NT2/D1 (cell line): Measurements from ENCODE around the gene HBA2.

Source experiments
- DNase-seq: peaks from one replicate; pipeline ENCODE4 v3.0.0-alpha.2; 2011; ENCODE audit warnings: low read depth, low spot score
- H3K27me3 ChIP-seq: 2 replicates; pipeline ENCODE4 v1.6.0; 2011; ENCODE audit warnings: mild to moderate bottlenecking; ENCODE audit not compliant: insufficient read length, insufficient read depth
- H3K36me3 ChIP-seq: 2 replicates; pipeline ENCODE4 v1.6.1; 2011; ENCODE audit warnings: mild to moderate bottlenecking, low read length, mixed read lengths; ENCODE audit not compliant: insufficient read depth, insufficient read length
- H3K4me1 ChIP-seq: 2 replicates; pipeline ENCODE4 v1.5.1; 2011; ENCODE audit not compliant: insufficient read depth, insufficient read length
- H3K4me3 ChIP-seq: 2 replicates; pipeline ENCODE4 v1.5.1; 2011; ENCODE audit warnings: low read depth; ENCODE audit not compliant: insufficient read length
- H3K9ac ChIP-seq: 2 replicates; pipeline ENCODE4 v1.6.0; 2011; ENCODE audit warnings: low read depth; ENCODE audit not compliant: insufficient read length
- H3K9me3 ChIP-seq: 2 replicates; pipeline ENCODE4 v1.5.1; 2011; ENCODE audit warnings: mild to moderate bottlenecking, low read length; ENCODE audit not compliant: insufficient read depth
- SUZ12 ChIP-seq: IDR thresholded peaks from 2 replicates; pipeline ENCODE4 v1.6.1; 2011; ENCODE audit not compliant: insufficient read length, insufficient read depth; ENCODE audit errors: extremely low read depth
- YY1 ChIP-seq: IDR thresholded peaks from 2 replicates; pipeline ENCODE4 v1.6.1; 2011; ENCODE audit not compliant: insufficient read length, insufficient read depth
- ZNF274 ChIP-seq: IDR thresholded peaks from 2 replicates; pipeline ENCODE4 v1.6.1; 2011; ENCODE audit warnings: mild to moderate bottlenecking, low read depth, low read length

HBA2 gene

GRCh38 chr16:179211-180092 is 6.8 kb downstream of the HBA2 start:
- no peaks in the 10 kb centered on the region for H3K9me3 ChIP-seq
- peaks cover 50% of the 10 kb centered on the region for H3K27me3 ChIP-seq
- TF ChIP-seq SUZ12: no peak
- no peak for TF ChIP-seq ZNF274
- no peak for TF ChIP-seq YY1
- H3K4me1 ChIP-seq: peaks cover 10% of the 10 kb centered on the region
- H3K4me3 ChIP-seq: no peak overlapping the region
- DNase-seq: no peak
- H3K9ac ChIP-seq: no peak overlapping the region
- peaks cover 16% of the 10 kb centered on the region for H3K36me3 ChIP-seq

- peaks cover 42% of the 10 kb centered on the region for H3K27me3 ChIP-seq
- H3K36me3 ChIP-seq: peaks cover 24% of the 10 kb centered on the region
- no peaks in the 10 kb centered on the region for H3K9me3 ChIP-seq
- peak within 1 kb of the TSS; percentile 72 for H3K4me3 ChIP-seq
- no peak for DNase-seq
- TF ChIP-seq ZNF274: no peak
- peak; percentile 64 for TF ChIP-seq SUZ12
- peak within 1 kb of the TSS; percentile 83 for H3K9ac ChIP-seq
- H3K4me1 ChIP-seq: peaks cover 8% of the 10 kb centered on the region
These were observed 7.5 kb downstream of the HBA2 start, which contains the start of gene HBQ1 for GRCh38 chr16:180101-180675. TSS of gene HBQ1 (plus strand) at chr16:180459. CDS start at chr16:180487, 28 bp downstream.

GRCh38 chr16:180681-181564 is 8.2 kb downstream of the HBA2 start:
- Histone ChIP-seq H3K4me1 (peaks cover 6% of the 10 kb centered on the region), H3K27me3 (peaks cover 36% of the 10 kb centered on the region), H3K9ac (peak overlapping the region; percentile 83), H3K9me3 (no peaks in the 10 kb centered on the region), H3K4me3 (peak overlapping the region; percentile 72), H3K36me3 (peaks cover 30% of the 10 kb centered on the region)
- no peak for TF ChIP-seq SUZ12
- no peak for TF ChIP-seq ZNF274
- no peak for TF ChIP-seq YY1
- peak; percentile 81 for DNase-seq

- peak overlapping the region; percentile 1 for H3K9ac ChIP-seq
- no peak for DNase-seq
- H3K4me1 ChIP-seq: peaks cover 6% of the 10 kb centered on the region
- no peaks in the 10 kb centered on the region for H3K9me3 ChIP-seq
- no peak overlapping the region for H3K4me3 ChIP-seq
- peaks cover 34% of the 10 kb centered on the region for H3K27me3 ChIP-seq
- no peak for TF ChIP-seq ZNF274
- no peak for TF ChIP-seq YY1
- TF ChIP-seq SUZ12: no peak
- peaks cover 30% of the 10 kb centered on the region for H3K36me3 ChIP-seq
These were observed 8.9 kb downstream of the HBA2 start for GRCh38 chr16:181565-182021.

- peaks cover 40% of the 10 kb centered on the region for H3K36me3 ChIP-seq
- peaks cover 4% of the 10 kb centered on the region for H3K4me1 ChIP-seq
- H3K27me3 ChIP-seq: peaks cover 22% of the 10 kb centered on the region
- TF ChIP-seq YY1: no peak
- TF ChIP-seq ZNF274: no peak
- no peak for TF ChIP-seq SUZ12
- H3K4me3 ChIP-seq: no peak overlapping the region
- no peaks in the 10 kb centered on the region for H3K9me3 ChIP-seq
- no peak overlapping the region for H3K9ac ChIP-seq
- no peak for DNase-seq
These were observed 10.3 kb downstream of the HBA2 start for GRCh38 chr16:183005-183404.

- peaks cover 4% of the 10 kb centered on the region for H3K4me1 ChIP-seq
- no peak for TF ChIP-seq ZNF274
- no peak for TF ChIP-seq SUZ12
- TF ChIP-seq YY1: no peak
- H3K4me3 ChIP-seq: no peak overlapping the region
- H3K9me3 ChIP-seq: no peaks in the 10 kb centered on the region
- H3K9ac ChIP-seq: no peak overlapping the region
- H3K27me3 ChIP-seq: peaks cover 2% of the 10 kb centered on the region
- H3K36me3 ChIP-seq: peaks cover 61% of the 10 kb centered on the region
- no peak for DNase-seq
These were observed 12.5 kb downstream of the HBA2 start for GRCh38 chr16:185213-185612.

GRCh38 chr16:185691-186090 is 13.0 kb downstream of the HBA2 start:
- no peak overlapping the region for H3K9ac ChIP-seq
- H3K27me3 ChIP-seq: no peaks in the 10 kb centered on the region
- no peak for TF ChIP-seq YY1
- H3K36me3 ChIP-seq: peaks cover 65% of the 10 kb centered on the region
- H3K4me3 ChIP-seq: no peak overlapping the region
- no peaks in the 10 kb centered on the region for H3K9me3 ChIP-seq
- H3K4me1 ChIP-seq: peaks cover 4% of the 10 kb centered on the region
- DNase-seq: no peak
